Astrocyte of the cerebellum (primary cell): Measurements from ENCODE around the gene ACOX3.
A peak's percentile ranks its signal among the peaks of the same experiment; 100 is the strongest.

Experiments
- DNase-seq: peaks from one replicate; pipeline ENCODE4 v3.0.0-alpha.2; 2011; ENCODE audit warnings: low read depth
- H3K4me3 ChIP-seq: 2 replicates; pipeline ENCODE4 v1.5.1; 2011; ENCODE audit warnings: mild to moderate bottlenecking, low read depth, low read length, moderate library complexity
- in situ Hi-C: cut with HindIII; loops from 2 replicates; pipeline ENCODE4 v1.10.0; 2017; ENCODE audit warnings: low sequenced_read_pairs
- TF ChIP-seq, protein P1 (sequence below): IDR thresholded peaks from 2 replicates; pipeline ENCODE4 v1.5.1; 2012; ENCODE audit warnings: low read length, low read depth, moderate library complexity, mild to moderate bottlenecking; ENCODE audit errors: missing control alignments

ACOX3 gene

DNA sequence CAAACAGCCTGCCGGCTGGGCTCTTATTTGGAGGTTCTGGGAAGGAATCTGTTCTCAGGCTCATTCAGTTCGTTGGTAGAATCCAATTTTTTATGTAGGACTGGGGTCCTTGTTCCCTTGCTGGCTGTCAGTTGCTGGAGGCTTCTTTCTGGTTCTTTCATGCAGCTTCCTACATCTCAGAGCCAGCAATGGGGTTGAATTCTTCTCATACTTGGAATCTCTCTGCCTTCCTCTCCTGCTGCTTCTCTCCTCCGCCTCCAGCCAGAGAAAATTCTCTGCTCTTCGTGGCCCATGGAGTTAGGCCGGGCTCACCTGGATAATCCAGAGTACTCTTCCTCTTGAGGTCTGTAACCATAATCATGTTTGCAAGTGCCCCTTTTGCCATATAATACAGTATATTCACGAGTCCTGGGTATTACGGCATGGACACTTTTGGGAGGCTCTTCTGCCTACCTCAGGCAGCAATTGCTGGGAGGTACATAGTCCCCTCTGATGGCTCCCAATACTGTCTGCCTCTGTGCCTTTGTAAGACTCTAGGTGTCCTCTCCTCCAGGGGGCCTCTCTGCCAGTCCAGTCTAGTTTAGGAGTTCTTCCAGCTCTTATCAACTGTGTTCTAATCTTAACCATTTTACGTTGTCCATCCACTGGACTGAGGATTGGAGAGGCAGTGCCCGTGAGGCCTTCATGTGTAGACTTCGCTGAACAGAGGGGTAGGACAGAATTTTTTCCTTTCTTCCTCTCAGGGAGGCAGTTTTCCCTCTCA is 2.3 kb upstream of the ACOX3 start:
- in situ Hi-C loops = no loop called here
- peak overlapping the region; percentile 96 for H3K4me3 ChIP-seq
- no peak for DNase-seq
- TF ChIP-seq, protein P1, sequence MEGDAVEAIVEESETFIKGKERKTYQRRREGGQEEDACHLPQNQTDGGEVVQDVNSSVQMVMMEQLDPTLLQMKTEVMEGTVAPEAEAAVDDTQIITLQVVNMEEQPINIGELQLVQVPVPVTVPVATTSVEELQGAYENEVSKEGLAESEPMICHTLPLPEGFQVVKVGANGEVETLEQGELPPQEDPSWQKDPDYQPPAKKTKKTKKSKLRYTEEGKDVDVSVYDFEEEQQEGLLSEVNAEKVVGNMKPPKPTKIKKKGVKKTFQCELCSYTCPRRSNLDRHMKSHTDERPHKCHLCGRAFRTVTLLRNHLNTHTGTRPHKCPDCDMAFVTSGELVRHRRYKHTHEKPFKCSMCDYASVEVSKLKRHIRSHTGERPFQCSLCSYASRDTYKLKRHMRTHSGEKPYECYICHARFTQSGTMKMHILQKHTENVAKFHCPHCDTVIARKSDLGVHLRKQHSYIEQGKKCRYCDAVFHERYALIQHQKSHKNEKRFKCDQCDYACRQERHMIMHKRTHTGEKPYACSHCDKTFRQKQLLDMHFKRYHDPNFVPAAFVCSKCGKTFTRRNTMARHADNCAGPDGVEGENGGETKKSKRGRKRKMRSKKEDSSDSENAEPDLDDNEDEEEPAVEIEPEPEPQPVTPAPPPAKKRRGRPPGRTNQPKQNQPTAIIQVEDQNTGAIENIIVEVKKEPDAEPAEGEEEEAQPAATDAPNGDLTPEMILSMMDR = no peak

DNA sequence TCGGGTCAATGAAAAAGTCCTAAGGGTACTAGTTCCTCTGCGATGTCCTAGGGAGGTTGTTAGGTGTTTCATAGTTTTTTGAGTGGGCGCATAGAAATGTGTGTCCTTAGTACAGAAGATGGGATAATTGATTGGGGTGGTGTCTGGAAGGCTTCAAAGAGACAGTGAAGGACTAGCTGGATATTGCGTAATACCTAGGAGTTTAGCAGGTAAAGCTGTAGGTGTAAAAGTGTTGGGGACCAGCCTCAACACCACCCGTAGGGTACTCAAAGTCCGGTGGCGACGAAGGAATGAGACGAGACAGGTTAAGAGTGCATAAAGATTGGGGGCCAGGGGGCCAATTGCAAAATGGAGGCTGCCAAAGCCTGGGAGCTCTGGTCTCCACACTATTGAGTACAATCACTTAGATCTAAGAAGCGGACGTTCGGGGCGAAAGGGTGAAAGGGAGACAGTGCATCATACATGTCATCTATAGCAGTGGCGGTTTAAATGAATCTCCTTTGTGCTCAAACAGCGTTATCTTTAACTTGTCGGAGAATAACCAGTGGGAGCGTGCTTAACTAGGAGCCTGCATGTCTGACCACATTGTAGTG is 1.1 kb upstream of the ACOX3 start:
- no peak for DNase-seq
- in situ Hi-C loops = no loop called here
- TF ChIP-seq, protein P1 = no peak
- peak overlapping the region; percentile 96 for H3K4me3 ChIP-seq

DNA sequence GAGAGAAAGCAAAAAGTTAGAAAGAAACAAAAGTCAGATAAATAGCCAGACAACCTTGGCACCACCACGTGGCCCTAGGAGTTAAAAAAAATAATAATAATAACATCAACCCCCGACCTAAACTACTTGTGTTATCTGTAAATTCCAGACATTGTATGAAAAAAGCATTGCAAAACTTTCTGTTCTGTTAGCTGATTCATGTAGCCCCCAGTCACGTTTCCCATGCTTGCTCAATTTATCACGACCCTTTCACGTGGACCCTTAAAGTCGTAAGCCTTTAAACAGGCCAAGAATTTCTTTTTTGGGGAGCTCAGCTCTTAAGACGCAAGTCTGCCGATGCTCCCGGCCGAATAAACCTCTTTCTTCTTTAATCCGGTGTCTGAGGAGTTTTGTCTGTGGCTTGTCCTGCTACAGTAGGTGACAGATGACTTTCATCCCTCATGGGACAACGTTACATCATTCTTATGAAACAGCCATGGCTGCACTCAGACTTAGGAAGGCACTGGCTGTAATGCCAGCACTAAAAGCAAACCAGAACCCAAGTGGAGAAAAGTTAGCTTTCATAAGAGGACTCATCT is 520 bp downstream of the ACOX3 start:
- no peak for DNase-seq
- in situ Hi-C loops = no loop called here
- TF ChIP-seq, protein P1 = no peak
- H3K4me3 ChIP-seq = peak overlapping the region; percentile 96

DNA sequence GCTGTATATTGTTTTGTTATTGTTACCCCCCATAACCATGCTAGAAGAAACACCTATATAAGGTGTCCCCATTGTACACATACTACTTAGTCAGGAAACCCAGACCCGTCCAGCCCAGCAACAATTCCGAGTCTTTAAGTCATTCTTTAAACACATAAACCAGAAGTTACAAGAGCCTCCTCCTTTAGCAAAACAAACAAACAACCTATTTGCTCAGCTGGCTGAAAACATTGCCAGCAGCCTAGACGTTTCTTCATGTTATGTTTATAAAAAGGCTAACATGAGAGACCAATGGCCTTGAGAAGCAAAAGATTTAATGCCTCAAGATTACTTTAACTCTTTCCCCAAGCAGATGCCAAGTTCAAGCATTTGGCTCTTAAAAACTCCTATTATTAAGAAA is 1.4 kb downstream of the ACOX3 start:
- TF ChIP-seq, protein P1 = no peak
- DNase-seq = no peak
- no peak overlapping the region for H3K4me3 ChIP-seq
- in situ Hi-C loops = no loop called here

DNA sequence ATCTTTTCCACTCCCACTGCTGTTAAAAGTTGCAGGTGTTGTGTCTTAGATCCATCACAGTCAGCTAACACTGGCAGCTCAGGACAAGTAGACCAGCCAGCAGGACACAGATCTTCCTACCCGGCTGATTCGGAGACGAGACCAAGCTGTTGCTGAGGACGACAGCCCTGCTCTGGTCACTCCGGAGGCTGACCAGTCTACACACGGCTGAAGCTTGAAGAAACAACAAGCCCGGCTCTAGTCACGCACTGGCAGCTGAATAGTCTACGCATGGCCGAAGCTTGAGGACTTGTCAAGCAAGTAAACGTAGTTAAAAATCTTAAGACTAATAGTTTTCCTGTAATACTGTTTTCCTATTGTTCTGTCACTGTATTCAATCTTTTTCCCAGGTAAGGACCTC is 1.8 kb downstream of the ACOX3 start:
- no peak for DNase-seq
- TF ChIP-seq, protein P1 = no peak
- in situ Hi-C loops = no loop called here
- no peak overlapping the region for H3K4me3 ChIP-seq

DNA sequence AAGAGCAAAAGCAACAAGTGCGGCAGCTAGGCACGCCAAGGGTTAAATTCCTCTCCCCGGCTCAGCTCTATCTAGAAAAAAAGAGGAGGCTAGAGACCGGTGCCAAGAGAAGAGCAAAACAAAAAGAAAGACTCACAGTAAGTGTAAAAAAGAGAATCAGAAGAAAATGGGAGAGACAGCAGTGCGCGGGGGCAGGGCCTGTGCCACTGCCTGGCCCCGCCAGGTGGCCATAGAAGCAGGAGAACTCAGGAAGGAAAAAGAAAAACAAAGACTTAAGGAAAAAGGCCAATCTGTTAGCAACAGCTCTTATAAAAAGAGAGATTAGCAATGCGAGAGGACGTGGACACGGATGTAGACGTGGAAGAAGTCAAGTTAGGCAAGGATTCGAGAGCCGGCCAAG is 3.2 kb downstream of the ACOX3 start:
- no peak for DNase-seq
- H3K4me3 ChIP-seq = no peak overlapping the region
- in situ Hi-C loops = no loop called here
- TF ChIP-seq, protein P1 = no peak
